Measurements from ENCODE around the gene OR2AG1. TPM values are rescaled to one million over a fixed set of nuclear protein-coding genes. Genes with fewer than 3 reads are reported as not detected.
A peak's percentile ranks its signal among the peaks of the same experiment; 100 is the strongest.

OR2AG1 gene
- total RNA-seq, 4 donors from 2014 or later, result not detected

GRCh38 chr11:6737872-6738466, 44.9 kb upstream of the OR2AG1 start:
- H3K4me1 ChIP-seq, result peaks cover 0 to 4% (median 0%) of the 10 kb centered on the region in 4 donors
- no peaks in the 10 kb centered on the region for H3K9me3 ChIP-seq
- H3K27ac ChIP-seq, result peak overlapping the region in 1 of 4 donors; percentile 6
- no peaks in the 10 kb centered on the region for H3K27me3 ChIP-seq
- no peak overlapping the region for H3K4me3 ChIP-seq
- no peaks in the 10 kb centered on the region for H3K36me3 ChIP-seq
- peak in 2 of 3 donors; percentile 77 to 85 for DNase-seq
- TF ChIP-seq, protein P1, sequence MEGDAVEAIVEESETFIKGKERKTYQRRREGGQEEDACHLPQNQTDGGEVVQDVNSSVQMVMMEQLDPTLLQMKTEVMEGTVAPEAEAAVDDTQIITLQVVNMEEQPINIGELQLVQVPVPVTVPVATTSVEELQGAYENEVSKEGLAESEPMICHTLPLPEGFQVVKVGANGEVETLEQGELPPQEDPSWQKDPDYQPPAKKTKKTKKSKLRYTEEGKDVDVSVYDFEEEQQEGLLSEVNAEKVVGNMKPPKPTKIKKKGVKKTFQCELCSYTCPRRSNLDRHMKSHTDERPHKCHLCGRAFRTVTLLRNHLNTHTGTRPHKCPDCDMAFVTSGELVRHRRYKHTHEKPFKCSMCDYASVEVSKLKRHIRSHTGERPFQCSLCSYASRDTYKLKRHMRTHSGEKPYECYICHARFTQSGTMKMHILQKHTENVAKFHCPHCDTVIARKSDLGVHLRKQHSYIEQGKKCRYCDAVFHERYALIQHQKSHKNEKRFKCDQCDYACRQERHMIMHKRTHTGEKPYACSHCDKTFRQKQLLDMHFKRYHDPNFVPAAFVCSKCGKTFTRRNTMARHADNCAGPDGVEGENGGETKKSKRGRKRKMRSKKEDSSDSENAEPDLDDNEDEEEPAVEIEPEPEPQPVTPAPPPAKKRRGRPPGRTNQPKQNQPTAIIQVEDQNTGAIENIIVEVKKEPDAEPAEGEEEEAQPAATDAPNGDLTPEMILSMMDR (IDR thresholded peaks at IDR 0.05), result peak; percentile 35 to 79 (median 68)
- no peak for TF ChIP-seq POLR2A (IDR thresholded peaks at IDR 0.05)

- Histone ChIP-seq H3K4me1 (peaks cover 0 to 4% (median 0%) of the 10 kb centered on the region in 4 donors), H3K27ac (no peak overlapping the region), H3K9me3 (no peaks in the 10 kb centered on the region), H3K4me3 (no peak overlapping the region), H3K36me3 (no peaks in the 10 kb centered on the region), H3K27me3 (no peaks in the 10 kb centered on the region)
- DNase-seq, result no peak
- TF ChIP-seq, protein P1 (IDR thresholded peaks at IDR 0.05), result no peak
- no peak for TF ChIP-seq POLR2A (IDR thresholded peaks at IDR 0.05)
These were observed 44.2 kb upstream of the OR2AG1 start for GRCh38 chr11:6738590-6738989.

- no peaks in the 10 kb centered on the region for H3K9me3 ChIP-seq
- peak overlapping the region in 3 of 4 donors; percentile 8 to 22 (median 17) for H3K4me3 ChIP-seq
- no peak for DNase-seq
- no peak for TF ChIP-seq POLR2A (IDR thresholded peaks at IDR 0.05)
- TF ChIP-seq, protein P1 (IDR thresholded peaks at IDR 0.05), result no peak
- H3K27me3 ChIP-seq, result no peaks in the 10 kb centered on the region
- no peaks in the 10 kb centered on the region for H3K36me3 ChIP-seq
- peaks cover 0 to 3% (median under 1%) of the 10 kb centered on the region in 4 donors for H3K4me1 ChIP-seq
- peak overlapping the region in 2 of 4 donors; percentile 34 to 81 for H3K27ac ChIP-seq
These were observed 40.6 kb upstream of the OR2AG1 start for GRCh38 chr11:6742260-6742659.

DNA sequence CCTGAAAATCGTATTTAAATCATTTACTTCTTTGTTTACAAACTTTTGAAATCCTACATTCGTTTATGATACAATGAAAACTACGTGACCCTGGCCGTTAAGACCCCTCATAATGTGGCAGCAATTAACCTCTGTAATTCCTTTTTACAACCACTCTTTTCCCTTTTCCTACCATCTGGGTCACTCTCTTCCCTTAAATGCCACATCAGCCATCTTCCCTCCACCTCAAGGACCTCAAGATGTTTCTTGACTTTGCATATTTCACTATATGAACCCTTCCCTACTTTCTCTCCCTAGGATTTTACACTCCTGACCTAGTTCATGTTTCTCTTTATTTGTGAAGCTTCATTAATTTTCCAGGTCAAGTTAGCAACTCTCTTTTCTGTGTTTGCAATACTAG, 37.8 kb upstream of the OR2AG1 start:
- peak overlapping the region; percentile 75 to 83 (median 79) for H3K27ac ChIP-seq
- TF ChIP-seq, protein P1 (IDR thresholded peaks at IDR 0.05), result no peak
- TF ChIP-seq POLR2A (IDR thresholded peaks at IDR 0.05), result no peak

DNA sequence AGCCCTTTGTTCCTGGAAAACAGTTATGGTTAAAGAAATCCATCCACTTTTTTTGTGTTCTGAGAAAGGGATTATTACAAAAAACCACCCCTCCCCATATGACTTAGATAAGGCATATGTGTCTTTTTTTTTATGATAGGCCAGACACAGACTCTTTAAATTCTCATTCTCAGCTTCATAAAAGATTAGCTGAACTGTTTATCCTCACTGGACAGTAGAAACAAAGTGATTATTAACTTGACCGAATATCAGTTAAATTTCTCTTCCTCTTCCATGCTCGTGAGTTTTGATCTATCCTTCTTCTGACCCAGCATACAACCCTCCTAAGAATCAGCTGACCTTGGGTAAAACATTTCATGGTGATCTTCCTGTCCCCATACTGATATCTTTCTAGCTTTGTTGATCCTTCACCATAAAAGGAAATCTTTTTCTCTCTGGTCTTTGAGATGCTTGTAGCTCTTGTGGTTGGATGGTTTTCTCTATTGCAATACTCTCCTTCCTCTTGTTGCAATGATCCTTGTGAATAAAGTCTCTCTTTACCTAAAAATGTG, 37.3 kb upstream of the OR2AG1 start:
- peak overlapping the region; percentile 29 to 51 (median 36) for H3K4me3 ChIP-seq
- H3K36me3 ChIP-seq, result no peaks in the 10 kb centered on the region
- DNase-seq, result no peak
- peaks cover 0 to 7% (median 2%) of the 10 kb centered on the region in 4 donors for H3K4me1 ChIP-seq
- H3K27ac ChIP-seq, result peak overlapping the region; percentile 75 to 83 (median 79)
- no peaks in the 10 kb centered on the region for H3K27me3 ChIP-seq
- TF ChIP-seq POLR2A (IDR thresholded peaks at IDR 0.05), result peak in 1 of 2 donors; percentile 9
- TF ChIP-seq, protein P1 (IDR thresholded peaks at IDR 0.05), result no peak
- no peaks in the 10 kb centered on the region for H3K9me3 ChIP-seq

More for the DNA sequence above, 37.8 kb upstream of the OR2AG1 start:
- Histone ChIP-seq H3K4me1 (peaks cover 0 to 7% (median 2%) of the 10 kb centered on the region in 4 donors), H3K27me3 (no peaks in the 10 kb centered on the region), H3K4me3 (peak overlapping the region in 3 of 4 donors; percentile 29 to 51 (median 29)), H3K9me3 (no peaks in the 10 kb centered on the region), H3K36me3 (no peaks in the 10 kb centered on the region)
- DNase-seq, result no peak

Measured in Peyer's patch (tissue), 4 donors.